GM12864 (cell line): Measurements from ENCODE around the gene MTUS2.

ENCODE experiments used
- DNase-seq: peaks from one replicate; pipeline ENCODE4 v3.0.0-alpha.2; 2011; ENCODE audit warnings: low read depth
- H3K4me3 ChIP-seq: 2 replicates; pipeline ENCODE4 v1.5.1; 2011; ENCODE audit warnings: mild to moderate bottlenecking, low read depth, low read length, control low read depth
- CTCF ChIP-seq: IDR thresholded peaks from 2 replicates; pipeline ENCODE4 v1.5.1; 2011; ENCODE audit warnings: low read depth, mild to moderate bottlenecking, moderate library complexity, low read length, control low read depth, inconsistent platforms; ENCODE audit errors: missing control alignments

MTUS2 gene

GRCh38 chr13:29279356-29280254 lies 459.5 kb downstream of the MTUS2 start:
- no peak for DNase-seq
- H3K4me3 ChIP-seq = no peak overlapping the region
- no peak for TF ChIP-seq CTCF

DNA sequence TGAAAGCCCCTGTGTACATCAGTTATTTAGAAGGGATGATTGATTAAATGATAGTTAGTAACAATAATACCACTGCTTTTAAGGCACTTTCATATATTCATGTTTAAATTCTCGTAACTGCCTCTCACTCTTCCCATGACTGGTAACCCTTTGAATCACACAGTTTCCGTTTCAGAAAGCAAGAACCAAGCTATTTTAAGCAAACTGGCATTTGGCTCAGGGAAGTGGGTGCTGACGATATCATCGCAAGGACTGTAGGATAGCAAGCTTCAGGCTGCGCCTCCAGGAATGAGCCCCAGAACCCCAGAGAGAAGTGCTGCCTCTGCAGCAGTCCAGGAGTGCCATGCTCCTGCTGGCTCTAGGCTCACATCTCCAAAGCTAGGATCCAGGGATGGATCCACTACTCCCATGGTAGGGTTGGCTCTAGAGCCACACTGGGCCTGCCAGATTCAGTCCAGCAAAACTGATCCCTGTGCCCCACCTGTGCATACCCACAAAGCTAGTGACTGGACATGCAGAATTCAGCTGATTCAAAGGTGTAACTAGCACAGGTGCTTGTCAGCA lies 461.9 kb downstream of the MTUS2 start:
- TF ChIP-seq CTCF = no peak
- no peak for DNase-seq
- no peak overlapping the region for H3K4me3 ChIP-seq

GRCh38 chr13:29284726-29285125 lies 464.6 kb downstream of the MTUS2 start:
- no peak for TF ChIP-seq CTCF
- no peak overlapping the region for H3K4me3 ChIP-seq
- DNase-seq = no peak

DNA sequence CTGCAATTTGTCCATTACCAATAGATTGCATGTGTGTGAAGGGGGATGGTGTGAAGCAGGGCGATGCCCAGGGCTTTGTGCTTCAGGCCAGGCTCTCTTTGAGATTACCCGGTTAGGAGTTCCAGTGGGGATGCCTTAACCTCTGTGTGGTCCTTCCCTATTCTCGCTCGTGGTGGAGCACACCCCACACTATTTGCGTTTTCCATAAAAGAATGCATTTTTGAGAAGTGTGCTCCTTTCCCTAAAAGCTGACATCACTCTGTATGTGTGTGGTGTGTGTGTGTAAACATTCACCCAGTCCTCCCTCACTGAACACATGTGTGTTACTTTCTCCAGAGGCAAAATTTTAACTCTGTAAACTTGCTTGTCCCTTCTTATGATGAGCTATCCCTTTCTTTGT lies 467.1 kb downstream of the MTUS2 start:
- no peak for TF ChIP-seq CTCF
- no peak for DNase-seq
- H3K4me3 ChIP-seq = no peak overlapping the region

GRCh38 chr13:29292045-29292444 lies 471.9 kb downstream of the MTUS2 start:
- no peak for DNase-seq
- no peak for TF ChIP-seq CTCF
- no peak overlapping the region for H3K4me3 ChIP-seq

- DNase-seq = no peak
- TF ChIP-seq CTCF = no peak
- no peak overlapping the region for H3K4me3 ChIP-seq
Measured at GRCh38 chr13:29294821-29295220, 474.7 kb downstream of the MTUS2 start.
